Effector memory CD8-positive, alpha-beta T cell (primary cell): ENCODE measurements around the gene PTDSS2.
"Not testable (repeated sequence)": the region's sequence is repeated elsewhere in the genome, so short reads cannot be mapped to it uniquely, and the experiment has no call there.

Experiments used
- ATAC-seq: fragments of 150-1000 bp; cut with Tn5 transposase; replicated peaks from 2 replicates; pipeline ENCODE4 v1.10.0; 2021; ENCODE audit warnings: mild to moderate bottlenecking, moderate library complexity
- DNase-seq, 3 experiments: peaks; one replicate each; pipeline ENCODE4 v3.0.0; 2021
- H3K27ac Mint-ChIP-seq, 2 donors: one replicate each; pipeline ENCODE4 v1.8.0; 2022; ENCODE audit warnings: mild to moderate bottlenecking in 2 of 2, mixed read lengths in 2 of 2, moderate library complexity in 2 of 2
- H3K27me3 Mint-ChIP-seq, 2 donors: one replicate each; pipeline ENCODE4 v1.8.0; 2022; ENCODE audit warnings: mixed read lengths in 2 of 2
- H3K36me3 Mint-ChIP-seq: one replicate; pipeline ENCODE4 v1.8.0; 2022; ENCODE audit warnings: mild to moderate bottlenecking, moderate library complexity, mixed read lengths; ENCODE audit not compliant: insufficient read depth
- H3K4me1 Mint-ChIP-seq, 2 donors: one replicate each; pipeline ENCODE4 v1.8.0; 2022; ENCODE audit warnings: low read depth in 2 of 2, mixed read lengths in 2 of 2
- H3K4me3 Mint-ChIP-seq, 2 donors: one replicate each; pipeline ENCODE4 v1.8.0; 2022; ENCODE audit warnings: mild to moderate bottlenecking in 2 of 2, mixed read lengths in 2 of 2, moderate library complexity in 2 of 2
- H3K9me3 Mint-ChIP-seq, 2 donors: one replicate each; pipeline ENCODE4 v1.8.0; 2022; ENCODE audit warnings: mixed read lengths in 2 of 2

PTDSS2 gene

GRCh38 chr11:418343-419247, 31.5 kb upstream of the PTDSS2 start:
- peaks cover 16% of the 10 kb centered on the region for H3K36me3 Mint-ChIP-seq
- peak overlapping the region in 1 of 2 donors; percentile 80 for H3K4me3 Mint-ChIP-seq
- H3K4me1 Mint-ChIP-seq = peaks cover 17 to 26% of the 10 kb centered on the region in 2 donors
- ATAC-seq (no peak), DNase-seq (no peak)
- no peaks in the 10 kb centered on the region for H3K9me3 Mint-ChIP-seq
- no peaks in the 10 kb centered on the region for H3K27me3 Mint-ChIP-seq
- H3K27ac Mint-ChIP-seq = peak overlapping the region in 1 of 2 donors; percentile 71

DNA sequence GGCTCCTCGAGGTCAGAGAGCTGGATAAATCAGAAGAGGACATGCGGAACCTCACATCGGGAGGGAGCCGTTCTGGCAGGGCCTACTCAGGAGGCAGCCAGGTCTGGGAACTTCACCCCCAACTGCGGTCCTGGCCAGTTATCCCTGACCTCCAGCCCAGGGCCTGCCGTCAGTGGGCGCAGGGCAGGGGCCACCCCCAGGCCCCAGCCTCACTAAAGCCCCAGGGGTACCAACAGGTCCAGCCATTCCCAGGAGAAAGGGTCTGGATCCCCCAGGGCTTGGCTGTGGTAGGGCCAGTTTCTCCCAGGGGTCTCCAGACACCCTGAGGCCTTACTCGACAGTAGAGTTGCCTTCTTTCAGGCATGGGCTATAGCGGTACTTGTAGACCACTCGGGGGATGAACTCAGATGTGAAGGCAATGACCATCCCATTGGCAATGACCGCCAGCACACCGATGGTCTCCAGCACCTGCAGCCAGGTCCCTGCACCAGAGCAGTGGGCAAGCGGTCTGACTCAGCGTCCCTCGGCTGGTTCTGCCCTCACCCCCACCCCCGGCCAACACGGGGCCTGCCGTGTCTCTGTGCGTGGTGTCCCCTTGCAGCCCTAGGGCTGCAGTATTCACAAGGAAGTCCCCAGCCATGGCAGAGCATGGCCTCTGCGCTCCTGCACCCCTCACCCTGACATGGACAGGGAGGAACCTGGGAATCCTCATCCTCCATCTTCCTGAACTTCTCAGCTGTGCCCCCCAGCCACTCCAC, 30.7 kb upstream of the PTDSS2 start:
- H3K4me1 Mint-ChIP-seq = peaks cover 13 to 23% of the 10 kb centered on the region in 2 donors
- peaks cover 0 to 1% of the 10 kb centered on the region in 2 donors for H3K9me3 Mint-ChIP-seq
- DNase-seq (no peak), ATAC-seq (no peak)
- no peak overlapping the region for H3K4me3 Mint-ChIP-seq
- H3K36me3 Mint-ChIP-seq = peaks cover 17% of the 10 kb centered on the region
- no peaks in the 10 kb centered on the region for H3K27me3 Mint-ChIP-seq
- no peak overlapping the region for H3K27ac Mint-ChIP-seq

- peaks cover 12 to 16% of the 10 kb centered on the region in 2 donors for H3K4me1 Mint-ChIP-seq
- H3K4me3 Mint-ChIP-seq = no peak overlapping the region
- DNase-seq = no peak
- H3K27ac Mint-ChIP-seq = no peak overlapping the region
- H3K27me3 Mint-ChIP-seq = no peaks in the 10 kb centered on the region
- peaks cover 2 to 7% of the 10 kb centered on the region in 2 donors for H3K9me3 Mint-ChIP-seq
- no peak for ATAC-seq
- peaks cover 12% of the 10 kb centered on the region for H3K36me3 Mint-ChIP-seq
Observed at GRCh38 chr11:420054-420910, 29.8 kb upstream of the PTDSS2 start.

DNA sequence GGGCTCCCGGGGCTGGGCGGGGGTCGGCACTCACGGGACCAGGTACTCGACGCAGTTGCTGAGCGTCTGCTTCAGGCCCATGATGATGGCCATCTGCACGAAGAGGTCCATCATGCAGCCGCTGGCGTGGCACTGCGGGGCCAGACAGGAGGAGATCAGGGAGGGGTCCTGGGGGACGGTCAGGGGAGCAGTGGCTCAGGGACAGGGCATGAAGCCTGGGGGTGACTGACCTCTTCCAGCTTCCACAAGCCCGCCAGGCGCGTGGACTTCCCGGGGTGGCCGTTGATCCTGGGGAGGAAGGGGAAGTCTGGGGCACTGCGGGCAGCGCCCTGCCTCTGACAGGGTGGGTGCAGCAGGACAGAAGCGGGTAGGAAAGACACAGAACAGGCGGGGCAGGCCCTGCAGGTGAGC, 29.2 kb upstream of the PTDSS2 start:
- Mint-ChIP-seq H3K27me3 (no peaks in the 10 kb centered on the region), H3K36me3 (peaks cover 6% of the 10 kb centered on the region), H3K4me3 (no peak overlapping the region), H3K4me1 (peaks cover 9 to 10% of the 10 kb centered on the region in 2 donors), H3K9me3 (peaks cover 2 to 7% of the 10 kb centered on the region in 2 donors), H3K27ac (no peak overlapping the region)
- ATAC-seq (no peak), DNase-seq (no peak)

DNA sequence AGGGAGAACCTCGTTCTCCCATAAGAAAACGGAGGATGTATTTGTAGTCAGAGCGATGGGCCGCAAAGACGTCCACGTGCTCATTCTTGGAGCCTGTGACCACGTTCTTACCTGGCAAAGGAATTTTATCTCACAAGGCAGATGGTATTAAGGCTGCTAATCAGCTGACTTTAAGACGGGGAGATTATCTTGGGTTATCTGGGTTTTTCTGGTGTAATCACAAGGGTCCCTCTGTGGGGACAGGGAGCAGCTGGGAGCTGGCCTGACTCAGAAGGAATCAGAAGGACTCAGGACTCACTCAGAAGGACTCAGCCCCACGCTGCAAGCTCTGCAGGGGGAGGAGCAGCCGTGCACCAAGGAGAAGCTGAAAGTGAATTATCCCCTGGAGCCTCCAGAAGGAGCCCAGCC, 27.8 kb upstream of the PTDSS2 start:
- DNase-seq = no peak
- Mint-ChIP-seq H3K27ac (no peak overlapping the region), H3K9me3 (peaks cover 2 to 7% of the 10 kb centered on the region in 2 donors), H3K27me3 (no peaks in the 10 kb centered on the region), H3K36me3 (peaks cover 6% of the 10 kb centered on the region), H3K4me1 (peaks cover 5 to 7% of the 10 kb centered on the region in 2 donors), H3K4me3 (no peak overlapping the region)
- ATAC-seq = no peak

- H3K27ac Mint-ChIP-seq = peak overlapping the region in 1 of 2 donors; percentile 44
- H3K4me1 Mint-ChIP-seq = no peaks in the 10 kb centered on the region
- H3K27me3 Mint-ChIP-seq = no peaks in the 10 kb centered on the region
- H3K4me3 Mint-ChIP-seq = no peak overlapping the region
- ATAC-seq (no peak), DNase-seq (no peak)
- H3K9me3 Mint-ChIP-seq = peaks cover 2 to 7% of the 10 kb centered on the region in 2 donors
- H3K36me3 Mint-ChIP-seq = peaks cover 3% of the 10 kb centered on the region
Observed at GRCh38 chr11:424232-424631, 25.8 kb upstream of the PTDSS2 start.

- not testable (repeated sequence) for H3K27me3 Mint-ChIP-seq, H3K9me3 Mint-ChIP-seq, H3K4me1 Mint-ChIP-seq, H3K36me3 Mint-ChIP-seq, H3K4me3 Mint-ChIP-seq, H3K27ac Mint-ChIP-seq, ATAC-seq, DNase-seq
Observed at GRCh38 chr11:424766-425165, 25.3 kb upstream of the PTDSS2 start.

- Mint-ChIP-seq H3K9me3 (peaks cover 2 to 7% of the 10 kb centered on the region in 2 donors), H3K27me3 (no peaks in the 10 kb centered on the region), H3K36me3 (peaks cover 3% of the 10 kb centered on the region), H3K4me1 (no peaks in the 10 kb centered on the region), H3K4me3 (no peak overlapping the region), H3K27ac (no peak overlapping the region)
- no peak for DNase-seq
- no peak for ATAC-seq
Observed at GRCh38 chr11:425301-425700, 24.8 kb upstream of the PTDSS2 start.

- H3K4me3 Mint-ChIP-seq = no peak overlapping the region
- H3K27ac Mint-ChIP-seq = no peak overlapping the region
- peaks cover 2 to 7% of the 10 kb centered on the region in 2 donors for H3K9me3 Mint-ChIP-seq
- ATAC-seq (no peak), DNase-seq (no peak)
- H3K27me3 Mint-ChIP-seq = no peaks in the 10 kb centered on the region
- H3K36me3 Mint-ChIP-seq = peaks cover 3% of the 10 kb centered on the region
- H3K4me1 Mint-ChIP-seq = no peaks in the 10 kb centered on the region
Observed at GRCh38 chr11:426851-427250, 23.2 kb upstream of the PTDSS2 start.

DNA sequence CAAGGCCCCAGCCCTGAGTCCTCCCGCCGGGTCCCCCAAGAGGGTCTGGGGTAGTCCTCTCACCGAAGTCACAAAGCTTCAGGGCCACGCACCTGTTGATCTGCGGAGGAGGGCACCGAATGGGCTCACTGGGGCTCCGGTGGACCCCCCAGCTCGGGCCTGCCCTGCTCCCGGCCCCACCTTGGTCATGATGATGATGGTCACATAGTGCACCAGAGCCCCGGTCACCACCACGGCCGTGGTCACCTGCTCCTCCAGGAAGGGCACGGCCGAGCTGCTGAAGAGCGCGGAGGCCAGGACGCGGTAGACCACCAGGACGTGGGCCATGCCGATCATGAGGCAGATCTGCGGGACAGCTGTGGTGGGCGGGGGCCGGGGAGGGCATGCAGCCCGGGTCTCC, 21.8 kb upstream of the PTDSS2 start:
- DNase-seq (no peak), ATAC-seq (no peak)
- Mint-ChIP-seq H3K9me3 (peaks cover 2 to 7% of the 10 kb centered on the region in 2 donors), H3K27ac (no peak overlapping the region), H3K36me3 (peaks cover 3% of the 10 kb centered on the region), H3K27me3 (no peaks in the 10 kb centered on the region), H3K4me3 (no peak overlapping the region), H3K4me1 (no peaks in the 10 kb centered on the region)

- ATAC-seq (no peak), DNase-seq (no peak)
- no peak overlapping the region for H3K4me3 Mint-ChIP-seq
- H3K27ac Mint-ChIP-seq = peak overlapping the region in 1 of 2 donors; percentile 29
- H3K9me3 Mint-ChIP-seq = peaks cover 2 to 6% of the 10 kb centered on the region in 2 donors
- no peaks in the 10 kb centered on the region for H3K27me3 Mint-ChIP-seq
- H3K4me1 Mint-ChIP-seq = no peaks in the 10 kb centered on the region
- no peaks in the 10 kb centered on the region for H3K36me3 Mint-ChIP-seq
Observed at GRCh38 chr11:429391-429790, 20.7 kb upstream of the PTDSS2 start.

- ATAC-seq = no peak
- no peaks in the 10 kb centered on the region for H3K4me1 Mint-ChIP-seq
- no peaks in the 10 kb centered on the region for H3K27me3 Mint-ChIP-seq
- DNase-seq = no peak
- H3K36me3 Mint-ChIP-seq = no peaks in the 10 kb centered on the region
- H3K27ac Mint-ChIP-seq = no peak overlapping the region
- no peak overlapping the region for H3K4me3 Mint-ChIP-seq
- no peaks in the 10 kb centered on the region for H3K9me3 Mint-ChIP-seq
Observed at GRCh38 chr11:429931-430456, 20.1 kb upstream of the PTDSS2 start.

DNA sequence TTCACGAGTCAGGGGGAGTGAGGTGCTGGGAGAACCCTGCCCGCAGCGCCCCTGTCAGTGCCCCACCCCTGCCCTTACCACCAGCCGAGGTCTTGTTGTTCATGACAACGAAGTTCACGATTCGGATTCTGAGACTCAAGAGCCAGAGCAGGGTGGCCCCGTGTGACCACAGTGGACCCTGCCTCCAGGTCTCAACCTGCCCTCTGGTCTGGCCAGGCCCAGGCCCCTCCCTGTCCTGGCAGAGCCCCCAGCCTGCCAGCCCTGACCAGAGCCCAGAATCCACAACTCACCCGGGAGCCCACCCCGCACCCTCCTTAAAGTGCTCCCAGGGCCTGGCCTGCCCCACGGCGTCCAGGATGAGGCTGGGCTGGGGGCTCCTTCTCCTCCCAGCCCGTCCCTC, 18.2 kb upstream of the PTDSS2 start:
- no peaks in the 10 kb centered on the region for H3K36me3 Mint-ChIP-seq
- no peaks in the 10 kb centered on the region for H3K4me1 Mint-ChIP-seq
- H3K27me3 Mint-ChIP-seq = no peaks in the 10 kb centered on the region
- ATAC-seq = no peak
- peak overlapping the region in 1 of 2 donors; percentile 54 for H3K27ac Mint-ChIP-seq
- H3K4me3 Mint-ChIP-seq = no peak overlapping the region
- H3K9me3 Mint-ChIP-seq = no peaks in the 10 kb centered on the region
- no peak for DNase-seq
